OCI-LY1 (cell line): ENCODE results near the gene SMAD4.

Source experiments
- EZH2 ChIP-seq: fragments of 200-600 bp; sonication (generic), shearing (Covaris generic); IDR thresholded peaks from 2 replicates; pipeline ENCODE4 v1.8.0; 2017; ENCODE audit warnings: borderline replicate concordance, mixed run types, mild to moderate bottlenecking, antibody characterized with exemption, low read length, moderate library complexity, mixed read lengths
- TF ChIP-seq, protein P1 (sequence below): fragments of 200-600 bp; sonication (generic), shearing (Covaris generic); IDR thresholded peaks from 2 replicates; pipeline ENCODE4 v1.5.1; 2017; ENCODE audit warnings: mild to moderate bottlenecking, antibody characterized with exemption, low read length, moderate library complexity, mixed read lengths

- TF ChIP-seq, protein P1, sequence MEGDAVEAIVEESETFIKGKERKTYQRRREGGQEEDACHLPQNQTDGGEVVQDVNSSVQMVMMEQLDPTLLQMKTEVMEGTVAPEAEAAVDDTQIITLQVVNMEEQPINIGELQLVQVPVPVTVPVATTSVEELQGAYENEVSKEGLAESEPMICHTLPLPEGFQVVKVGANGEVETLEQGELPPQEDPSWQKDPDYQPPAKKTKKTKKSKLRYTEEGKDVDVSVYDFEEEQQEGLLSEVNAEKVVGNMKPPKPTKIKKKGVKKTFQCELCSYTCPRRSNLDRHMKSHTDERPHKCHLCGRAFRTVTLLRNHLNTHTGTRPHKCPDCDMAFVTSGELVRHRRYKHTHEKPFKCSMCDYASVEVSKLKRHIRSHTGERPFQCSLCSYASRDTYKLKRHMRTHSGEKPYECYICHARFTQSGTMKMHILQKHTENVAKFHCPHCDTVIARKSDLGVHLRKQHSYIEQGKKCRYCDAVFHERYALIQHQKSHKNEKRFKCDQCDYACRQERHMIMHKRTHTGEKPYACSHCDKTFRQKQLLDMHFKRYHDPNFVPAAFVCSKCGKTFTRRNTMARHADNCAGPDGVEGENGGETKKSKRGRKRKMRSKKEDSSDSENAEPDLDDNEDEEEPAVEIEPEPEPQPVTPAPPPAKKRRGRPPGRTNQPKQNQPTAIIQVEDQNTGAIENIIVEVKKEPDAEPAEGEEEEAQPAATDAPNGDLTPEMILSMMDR = no peak
- no peak for TF ChIP-seq EZH2
Observed at GRCh38 chr18:51059969-51060368, 30.0 kb downstream of the SMAD4 start.
